Gastrocnemius medialis (tissue), 4 donors: ENCODE data around the gene TMEM196. TPM values are rescaled to one million over a fixed set of nuclear protein-coding genes. Genes with fewer than 3 reads are reported as not detected.
"Not testable (repeated sequence)": the region's sequence is repeated elsewhere in the genome, so short reads cannot be mapped to it uniquely, and the experiment has no call there.

ENCODE experiments used
- ATAC-seq, 2 donors: fragments of 150-250 bp; one replicate each; pipeline ENCODE4 v1.9.1; 2016
- DNase-seq, 2 donors: peaks; one replicate each; pipeline ENCODE4 v3.0.0-alpha.2; 2019
- H3K27ac ChIP-seq, 4 donors: fragments of 200-600 bp; sonication (generic); 1 replicate in 1 of 4; 2 replicates in 3 of 4; pipeline ENCODE4 v1.5.1; 2016 to 2018; ENCODE audit warnings: mild to moderate bottlenecking in 2 of 4, moderate library complexity in 1 of 4
- H3K27me3 ChIP-seq, 3 donors: fragments of 200-600 bp; sonication (generic) in 2 of 3; 1 replicate in 1 of 3; 2 replicates in 2 of 3; pipeline versions ENCODE4 v1.5.1 to v1.6.0; 2016 to 2019; ENCODE audit warnings: mild to moderate bottlenecking in 1 of 3, moderate library complexity in 1 of 3
- H3K36me3 ChIP-seq, 2 donors: fragments of 200-600 bp; sonication (generic) in 1 of 2; one replicate each; pipeline ENCODE4 v1.5.1; 2017 to 2018
- H3K4me1 ChIP-seq, 2 donors: fragments of 200-600 bp; sonication (generic) in 1 of 2; one replicate each; pipeline ENCODE4 v1.5.1; 2016 to 2017; ENCODE audit warnings: mild to moderate bottlenecking in 2 of 2
- H3K4me3 ChIP-seq, 4 donors: fragments of 200-600 bp; sonication (generic) in 3 of 4; 1 replicate in 1 of 4; 2 replicates in 3 of 4; pipeline ENCODE4 v1.5.1; 2016 to 2019; ENCODE audit warnings: mild to moderate bottlenecking in 2 of 4
- H3K9me3 ChIP-seq, 3 donors: fragments of 200-600 bp; sonication (generic) in 2 of 3; 1 replicate in 1 of 3; 2 replicates in 2 of 3; pipeline ENCODE4 v1.5.1; 2016 to 2019
- CTCF ChIP-seq, 5 experiments: fragments of 450-650 bp in 3 of 5; fragments of 200-600 bp in 2 of 5; sonication (generic) in 2 of 5; IDR thresholded peaks in 4 of 5; conservative IDR thresholded peaks in 1 of 5; 1 replicate in 4 of 5; 2 replicates in 1 of 5; pipeline ENCODE4 v1.5.1; 2016 to 2019; ENCODE audit warnings: antibody characterized with exemption in 5 of 5, mild to moderate bottlenecking in 3 of 5, moderate library complexity in 3 of 5
- POLR2A ChIP-seq, 2 donors: fragments of 450-650 bp; IDR thresholded peaks; one replicate each; pipeline ENCODE4 v1.6.1; 2017; ENCODE audit warnings: antibody characterized with exemption in 2 of 2, mild to moderate bottlenecking in 2 of 2, moderate library complexity in 2 of 2
- in situ Hi-C, 4 donors: fragments of 200-750 bp; cut with MboI; loops; one replicate each; pipeline versions ENCODE4 v1.15.0 to v1.8.0; 2017; ENCODE audit warnings: low sequenced_read_pairs in 4 of 4
- intact Hi-C: fragments of 100-400 bp; cut with DNase I; formaldehyde crosslinking; loops from one replicate; pipeline ENCODE4 v1.15.1; 2023; ENCODE audit warnings: low total_unique reads
- total RNA-seq, 4 donors: library from RNA; depleted of rRNA; stranded (reverse); fragments of >200 nt; gene quantifications; one replicate each; pipeline versions ENCODE4 v1.1.0 to v1.2.3, GENCODE V29; 2016

TMEM196 gene
- total RNA-seq, 4 donors from 2014 or later, result not detected

GRCh38 chr7:19692111-19692828 lies 81.1 kb downstream of the TMEM196 start:
- no peak for ATAC-seq
- intact Hi-C loops, result no loop called here
- in situ Hi-C loops, result no loop called here

GRCh38 chr7:19690736-19691135 lies 82.7 kb downstream of the TMEM196 start:
- Histone ChIP-seq H3K9me3 (no peaks in the 10 kb centered on the region), H3K4me3 (no peak overlapping the region), H3K4me1 (no peaks in the 10 kb centered on the region), H3K27ac (no peak overlapping the region), H3K36me3 (no peaks in the 10 kb centered on the region), H3K27me3 (no peaks in the 10 kb centered on the region)
- ATAC-seq, result no peak
- in situ Hi-C loops, result no loop called here
- TF ChIP-seq POLR2A (IDR thresholded peaks at IDR 0.05), result no peak
- TF ChIP-seq CTCF (IDR thresholded peaks at IDR 0.05 in 4 of 5, conservative IDR thresholded peaks at IDR 0.05 in 1 of 5), result no peak
- intact Hi-C loops, result no loop called here
- no peak for DNase-seq

More at GRCh38 chr7:19692111-19692828, 81.1 kb downstream of the TMEM196 start:
- no peak for DNase-seq
- TF ChIP-seq POLR2A (IDR thresholded peaks at IDR 0.05) (no peak), CTCF (IDR thresholded peaks at IDR 0.05 in 4 of 5, conservative IDR thresholded peaks at IDR 0.05 in 1 of 5) (no peak)
- H3K4me1 ChIP-seq, result no peaks in the 10 kb centered on the region
- no peaks in the 10 kb centered on the region for H3K27me3 ChIP-seq
- H3K9me3 ChIP-seq, result no peaks in the 10 kb centered on the region
- peaks cover 0 to 6% of the 10 kb centered on the region in 2 donors for H3K36me3 ChIP-seq
- no peak overlapping the region for H3K27ac ChIP-seq
- H3K4me3 ChIP-seq, result no peak overlapping the region

GRCh38 chr7:19689130-19689529 lies 84.3 kb downstream of the TMEM196 start:
- H3K4me1 ChIP-seq, intact Hi-C loops, H3K4me3 ChIP-seq, H3K36me3 ChIP-seq, H3K9me3 ChIP-seq, ATAC-seq, H3K27me3 ChIP-seq, H3K27ac ChIP-seq, DNase-seq, in situ Hi-C loops: not testable (repeated sequence)

DNA sequence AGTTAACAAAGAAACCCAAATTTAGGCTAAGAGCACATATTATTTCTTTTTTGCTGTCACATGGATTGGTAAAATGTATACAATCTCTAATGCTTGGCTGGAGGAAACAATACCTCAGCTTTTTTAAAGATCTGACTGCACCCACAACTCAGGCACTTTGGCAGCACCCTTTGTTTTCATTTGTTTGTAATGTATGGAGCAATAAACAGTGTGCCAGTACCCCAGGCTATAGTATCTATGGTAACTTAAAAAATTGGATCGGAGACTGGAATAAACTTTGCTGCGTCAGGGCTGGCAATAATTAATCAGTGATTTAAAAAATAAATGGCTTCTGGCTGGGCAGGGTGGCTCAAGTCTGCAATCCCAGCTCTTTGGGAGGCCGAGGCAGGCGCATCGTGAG lies 91.8 kb downstream of the TMEM196 start:
- intact Hi-C loops, result no loop called here
- Histone ChIP-seq H3K4me1 (no peaks in the 10 kb centered on the region), H3K36me3 (no peaks in the 10 kb centered on the region), H3K27me3 (no peaks in the 10 kb centered on the region), H3K27ac (no peak overlapping the region), H3K4me3 (no peak overlapping the region), H3K9me3 (no peaks in the 10 kb centered on the region)
- in situ Hi-C loops, result no loop called here
- no peak for ATAC-seq
- DNase-seq, result no peak
- TF ChIP-seq CTCF (IDR thresholded peaks at IDR 0.05 in 4 of 5, conservative IDR thresholded peaks at IDR 0.05 in 1 of 5), result no peak
- no peak for TF ChIP-seq POLR2A (IDR thresholded peaks at IDR 0.05)

GRCh38 chr7:19677180-19677579 lies 96.2 kb downstream of the TMEM196 start:
- in situ Hi-C loops, result no loop called here

More at GRCh38 chr7:19677180-19677579, 96.2 kb downstream of the TMEM196 start:
- Histone ChIP-seq H3K27ac (no peak overlapping the region), H3K9me3 (no peaks in the 10 kb centered on the region), H3K27me3 (no peaks in the 10 kb centered on the region), H3K36me3 (no peaks in the 10 kb centered on the region), H3K4me1 (no peaks in the 10 kb centered on the region), H3K4me3 (no peak overlapping the region)
- intact Hi-C loops, result no loop called here
- ATAC-seq (no peak), DNase-seq (no peak)
- no peak for TF ChIP-seq CTCF (IDR thresholded peaks at IDR 0.05 in 4 of 5, conservative IDR thresholded peaks at IDR 0.05 in 1 of 5)
